Measurements from ENCODE around the gene PTPRN2.

The PTPRN2 gene

GRCh38 chr7:158576050-158576762 is 11.4 kb downstream of the PTPRN2 start:
- TF ChIP-seq POLR2A (IDR thresholded peaks at IDR 0.05; ENCODE audit: low read depth, low read length), result no peak
- FAIRE-seq, result no peak
- no peak for DNase-seq (ENCODE audit: insufficient read length, low spot score)

DNA sequence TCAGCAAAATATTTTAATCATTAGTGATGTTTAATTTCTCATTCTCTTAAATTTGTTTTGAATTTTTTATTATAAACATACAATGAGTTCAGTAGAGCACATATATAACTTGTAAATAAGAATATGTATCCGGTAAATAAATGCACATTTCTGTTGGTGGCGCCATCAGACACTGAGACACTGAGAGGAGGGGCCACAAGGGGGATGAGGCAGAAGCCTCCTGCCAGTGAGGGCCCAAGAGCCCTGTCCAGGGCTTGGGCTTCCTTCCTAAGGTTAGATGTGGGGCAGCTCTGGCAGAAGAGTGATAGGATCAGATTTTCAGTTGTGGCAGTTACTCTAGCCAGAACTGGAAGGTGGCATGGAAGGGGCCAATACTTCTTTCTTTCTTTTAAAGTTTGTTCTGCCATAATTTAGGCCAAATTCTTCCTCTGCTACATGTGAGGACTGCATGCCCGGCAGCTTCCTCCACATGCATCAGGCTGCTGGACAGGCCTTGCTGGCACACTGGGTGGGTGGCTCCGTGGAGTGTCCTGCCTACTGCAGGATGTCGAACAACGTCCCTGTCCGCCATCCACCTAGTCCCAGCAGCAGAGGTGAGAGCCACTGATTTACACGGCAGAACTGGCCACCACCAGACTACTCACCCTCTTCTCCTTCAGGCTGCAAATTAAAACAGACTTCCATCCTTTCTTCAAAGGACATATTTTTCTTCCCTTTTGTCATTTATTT is 13.2 kb downstream of the PTPRN2 start:
- DNase-seq (ENCODE audit: insufficient read length, low spot score) (no peak), FAIRE-seq (no peak)
- no peak for TF ChIP-seq POLR2A (IDR thresholded peaks at IDR 0.05; ENCODE audit: low read depth, low read length)

GRCh38 chr7:158573310-158573709 is 14.3 kb downstream of the PTPRN2 start:
- DNase-seq (ENCODE audit: insufficient read length, low spot score) (no peak), FAIRE-seq (no peak)
- TF ChIP-seq POLR2A (IDR thresholded peaks at IDR 0.05; ENCODE audit: low read depth, low read length), result no peak

DNA sequence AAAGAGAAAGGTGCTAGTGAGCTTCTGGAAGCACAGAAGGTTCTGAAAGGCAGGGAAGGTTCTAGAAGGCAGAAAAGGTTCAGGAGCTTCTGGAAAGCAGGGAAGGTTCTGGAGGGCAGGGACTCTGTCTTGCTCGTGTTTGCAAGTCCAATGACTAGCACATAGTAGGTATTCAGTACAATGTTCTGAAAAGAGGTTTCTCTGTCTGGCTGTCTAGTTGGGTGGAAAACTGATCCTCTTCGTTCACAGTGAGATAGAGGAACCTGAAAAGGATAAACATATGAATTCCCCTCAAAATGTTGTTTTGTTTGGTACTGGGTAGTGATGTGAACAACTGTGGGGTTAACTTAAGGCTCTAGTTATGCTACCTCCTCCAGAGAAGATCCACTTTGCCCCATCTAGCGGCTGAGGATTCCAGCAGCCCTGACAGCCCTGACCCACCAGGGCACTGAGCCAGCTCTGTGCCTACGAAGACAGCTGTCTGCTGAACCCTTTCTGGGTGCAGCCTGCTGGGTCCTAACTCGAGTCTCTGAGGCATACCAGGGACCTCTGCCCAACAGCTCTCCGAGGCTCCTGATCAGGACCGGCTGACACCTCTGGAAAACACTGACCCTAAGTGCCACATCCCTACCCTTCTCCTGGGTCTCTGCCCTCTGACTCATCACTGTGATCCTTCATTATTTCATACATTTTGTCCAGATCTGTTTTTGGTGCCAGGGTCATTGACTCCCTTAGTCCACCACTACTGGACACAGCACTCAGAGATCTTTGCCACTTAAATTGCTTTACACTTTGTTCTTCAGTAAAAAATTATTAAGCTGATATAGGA is 15.4 kb downstream of the PTPRN2 start:
- DNase-seq (ENCODE audit: insufficient read length, low spot score) (no peak), FAIRE-seq (no peak)
- TF ChIP-seq POLR2A (IDR thresholded peaks at IDR 0.05; ENCODE audit: low read depth, low read length), result no peak

- no peak for FAIRE-seq
- no peak for TF ChIP-seq POLR2A (IDR thresholded peaks at IDR 0.05; ENCODE audit: low read depth, low read length)
- no peak for DNase-seq (ENCODE audit: insufficient read length, low spot score)
Observed at GRCh38 chr7:158570449-158571170, 17.0 kb downstream of the PTPRN2 start.

- FAIRE-seq, result no peak
- no peak for DNase-seq (ENCODE audit: insufficient read length, low spot score)
- no peak for TF ChIP-seq POLR2A (IDR thresholded peaks at IDR 0.05; ENCODE audit: low read depth, low read length)
Observed at GRCh38 chr7:158569858-158570323, 17.7 kb downstream of the PTPRN2 start.

GRCh38 chr7:158568974-158569857 is 18.4 kb downstream of the PTPRN2 start:
- TF ChIP-seq POLR2A (IDR thresholded peaks at IDR 0.05; ENCODE audit: low read depth, low read length), result no peak
- DNase-seq (ENCODE audit: insufficient read length, low spot score) (no peak), FAIRE-seq (no peak)

DNA sequence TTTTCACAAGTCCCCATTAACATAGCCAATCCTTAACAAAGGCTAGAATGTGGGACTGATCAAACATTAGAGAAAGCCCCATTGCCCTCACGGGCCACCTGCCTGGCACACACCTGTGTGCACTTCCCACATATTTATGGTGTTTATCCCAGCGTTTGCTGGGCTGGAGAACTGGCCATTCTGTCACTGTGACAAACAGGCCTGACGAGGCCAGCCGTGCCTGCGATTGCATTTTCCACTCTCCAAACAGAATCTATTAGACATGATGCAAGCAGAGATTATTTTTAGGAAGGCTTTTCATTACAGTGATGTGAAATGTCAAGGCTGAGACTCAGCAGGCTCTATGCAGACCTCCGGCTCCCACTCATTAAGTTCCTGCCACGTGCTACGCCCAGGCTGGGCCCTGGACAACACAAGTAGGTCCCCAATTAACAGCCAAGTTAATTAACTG is 20.4 kb downstream of the PTPRN2 start:
- DNase-seq (ENCODE audit: insufficient read length, low spot score) (no peak), FAIRE-seq (no peak)
- no peak for TF ChIP-seq POLR2A (IDR thresholded peaks at IDR 0.05; ENCODE audit: low read depth, low read length)

DNA sequence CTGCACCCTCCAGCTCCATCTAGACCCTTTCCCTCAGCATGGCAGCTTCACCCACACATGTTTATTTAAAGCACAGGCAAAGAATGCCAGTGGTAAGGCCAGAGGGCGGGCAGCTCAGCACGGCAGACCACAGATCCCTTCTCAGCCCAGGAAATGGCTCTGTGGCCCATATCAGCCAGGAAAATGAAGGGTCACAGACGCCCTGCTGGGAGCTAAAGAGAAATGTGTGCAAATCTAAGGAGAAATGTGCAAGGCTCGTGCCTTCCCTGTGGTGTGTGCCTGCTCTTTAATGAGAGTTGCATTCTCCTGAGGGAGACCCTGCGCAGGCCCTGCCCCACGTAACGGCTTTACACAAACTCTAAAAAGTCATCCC is 23.0 kb downstream of the PTPRN2 start:
- DNase-seq (ENCODE audit: insufficient read length, low spot score) (no peak), FAIRE-seq (no peak)
- no peak for TF ChIP-seq POLR2A (IDR thresholded peaks at IDR 0.05; ENCODE audit: low read depth, low read length)

- no peak for TF ChIP-seq POLR2A (IDR thresholded peaks at IDR 0.05; ENCODE audit: low read depth, low read length)
- DNase-seq (ENCODE audit: insufficient read length, low spot score) (no peak), FAIRE-seq (no peak)
Observed at GRCh38 chr7:158563911-158564662, 23.5 kb downstream of the PTPRN2 start.

- FAIRE-seq, result no peak
- no peak for TF ChIP-seq POLR2A (IDR thresholded peaks at IDR 0.05; ENCODE audit: low read depth, low read length)
Observed at GRCh38 chr7:158563051-158563450, 24.6 kb downstream of the PTPRN2 start.

DNA sequence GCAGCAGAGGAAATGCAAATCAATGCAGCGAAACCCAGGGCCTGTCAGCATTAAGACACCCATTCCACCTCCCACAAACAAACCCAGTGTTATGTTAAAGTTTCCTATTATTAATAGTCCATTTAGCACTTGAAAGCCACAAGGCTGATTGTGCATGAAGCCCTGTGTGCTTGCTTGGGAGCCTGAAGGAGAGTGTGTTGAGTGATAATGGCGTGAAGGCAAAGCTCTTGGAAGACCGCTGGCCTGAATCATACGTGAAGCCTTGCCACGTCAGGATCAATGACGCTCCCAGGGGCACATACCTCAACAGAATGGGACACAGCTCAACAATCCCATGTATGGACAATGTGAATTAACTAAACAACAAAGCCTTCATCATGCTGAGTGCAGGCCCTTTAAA is 25.1 kb downstream of the PTPRN2 start:
- FAIRE-seq (no peak), DNase-seq (ENCODE audit: insufficient read length, low spot score) (no peak)
- TF ChIP-seq POLR2A (IDR thresholded peaks at IDR 0.05; ENCODE audit: low read depth, low read length), result no peak

More at GRCh38 chr7:158563051-158563450, 24.6 kb downstream of the PTPRN2 start:
- no peak for DNase-seq (ENCODE audit: insufficient read length, low spot score)
